RWPE2 (cell line): Measurements from ENCODE around the gene NFX1.

Source experiments
- ATAC-seq: fragments of 200-7000 bp; cut with Tn5 transposase; 3 replicates; pipeline ENCODE4 v1.9.1; 2021; ENCODE audit warnings: low read depth
- DNase-seq: peaks from one replicate; pipeline ENCODE4 v3.0.0-alpha.2; 2020; ENCODE audit warnings: low spot score
- H3K27ac ChIP-seq: fragments of 450-650 bp; 2 replicates; pipeline ENCODE4 v1.5.1; 2017; ENCODE audit warnings: mild to moderate bottlenecking; ENCODE audit not compliant: poor library complexity, severe bottlenecking
- H3K27me3 ChIP-seq: fragments of 250-450 bp; sonication (Bioruptor Pico); 2 replicates; pipeline ENCODE4 v1.5.1; 2021; ENCODE audit warnings: mild to moderate bottlenecking, moderate library complexity; ENCODE audit not compliant: insufficient read depth, poor library complexity, severe bottlenecking
- H3K36me3 ChIP-seq: fragments of 250-450 bp; sonication (Bioruptor Pico); 2 replicates; pipeline ENCODE4 v1.5.1; 2020; ENCODE audit warnings: low read depth, mild to moderate bottlenecking, moderate library complexity
- H3K4me1 ChIP-seq: fragments of 250-450 bp; sonication (Bioruptor Pico); 2 replicates; pipeline ENCODE4 v1.5.1; 2021; ENCODE audit warnings: mild to moderate bottlenecking, moderate library complexity; ENCODE audit not compliant: insufficient read depth, poor library complexity, severe bottlenecking
- H3K4me3 ChIP-seq: fragments of 250-450 bp; sonication (Bioruptor Pico); 2 replicates; pipeline ENCODE4 v1.5.1; 2021; ENCODE audit warnings: mild to moderate bottlenecking, moderate library complexity; ENCODE audit not compliant: severe bottlenecking
- H3K9me3 ChIP-seq: fragments of 250-450 bp; sonication (Bioruptor Pico); 2 replicates; pipeline ENCODE4 v1.5.1; 2021; ENCODE audit warnings: mild to moderate bottlenecking, moderate library complexity; ENCODE audit not compliant: severe bottlenecking
- CTCF ChIP-seq: fragments of 450-650 bp; IDR thresholded peaks from one replicate; pipeline ENCODE4 v1.5.1; 2017; ENCODE audit warnings: mild to moderate bottlenecking, moderate library complexity; ENCODE audit not compliant: poor library complexity, severe bottlenecking

NFX1 gene

GRCh38 chr9:33257276-33257675, 33.0 kb upstream of the NFX1 start:
- Histone ChIP-seq H3K4me1 (no peaks in the 10 kb centered on the region), H3K36me3 (peaks cover 99% of the 10 kb centered on the region), H3K27ac (no peak overlapping the region), H3K9me3 (no peaks in the 10 kb centered on the region), H3K4me3 (no peak overlapping the region), H3K27me3 (no peaks in the 10 kb centered on the region)
- no peak for ATAC-seq
- no peak for DNase-seq
- TF ChIP-seq CTCF: no peak

GRCh38 chr9:33260372-33260771, 29.9 kb upstream of the NFX1 start:
- ATAC-seq (no peak), DNase-seq (no peak)
- peaks cover 80% of the 10 kb centered on the region for H3K36me3 ChIP-seq
- H3K4me3 ChIP-seq: no peak overlapping the region
- no peak for TF ChIP-seq CTCF
- no peaks in the 10 kb centered on the region for H3K9me3 ChIP-seq
- no peaks in the 10 kb centered on the region for H3K27me3 ChIP-seq
- no peak overlapping the region for H3K27ac ChIP-seq
- H3K4me1 ChIP-seq: no peaks in the 10 kb centered on the region

- ATAC-seq (peak; percentile 9; the same call in 2 of the 3 replicates), DNase-seq (no peak)
- Histone ChIP-seq H3K4me1 (peaks cover 5% of the 10 kb centered on the region), H3K36me3 (peaks cover 78% of the 10 kb centered on the region), H3K27me3 (no peaks in the 10 kb centered on the region), H3K4me3 (peak overlapping the region; percentile 94), H3K9me3 (no peaks in the 10 kb centered on the region), H3K27ac (peak overlapping the region; percentile 63)
- TF ChIP-seq CTCF: no peak
Observed at GRCh38 chr9:33263131-33264002, 26.9 kb upstream of the NFX1 start.

GRCh38 chr9:33264003-33264472, 26.3 kb upstream of the NFX1 start:
- Histone ChIP-seq H3K4me3 (peak overlapping the region; percentile 94), H3K9me3 (no peaks in the 10 kb centered on the region), H3K4me1 (peaks cover 5% of the 10 kb centered on the region), H3K27me3 (no peaks in the 10 kb centered on the region), H3K27ac (peak overlapping the region; percentile 63), H3K36me3 (peaks cover 78% of the 10 kb centered on the region)
- no peak for TF ChIP-seq CTCF
- ATAC-seq: peak; percentile 4; the same call in 1 of the 3 replicates
- DNase-seq: peak; percentile 70
